C4-2B (cell line): ENCODE measurements around the gene KRTAP5-6.

Source experiments
- H3K27ac ChIP-seq: fragments of 450-650 bp; 2 replicates; pipeline ENCODE4 v1.5.1; 2017
- ZFX ChIP-seq: fragments of 450-650 bp; IDR thresholded peaks from 2 replicates; pipeline ENCODE4 v1.6.1; 2017
- TF ChIP-seq, protein P1 (sequence below): fragments of 450-650 bp; conservative IDR thresholded peaks from 2 replicates; pipeline ENCODE4 v1.5.1; 2017; ENCODE audit warnings: mild to moderate bottlenecking

Gene KRTAP5-6

DNA sequence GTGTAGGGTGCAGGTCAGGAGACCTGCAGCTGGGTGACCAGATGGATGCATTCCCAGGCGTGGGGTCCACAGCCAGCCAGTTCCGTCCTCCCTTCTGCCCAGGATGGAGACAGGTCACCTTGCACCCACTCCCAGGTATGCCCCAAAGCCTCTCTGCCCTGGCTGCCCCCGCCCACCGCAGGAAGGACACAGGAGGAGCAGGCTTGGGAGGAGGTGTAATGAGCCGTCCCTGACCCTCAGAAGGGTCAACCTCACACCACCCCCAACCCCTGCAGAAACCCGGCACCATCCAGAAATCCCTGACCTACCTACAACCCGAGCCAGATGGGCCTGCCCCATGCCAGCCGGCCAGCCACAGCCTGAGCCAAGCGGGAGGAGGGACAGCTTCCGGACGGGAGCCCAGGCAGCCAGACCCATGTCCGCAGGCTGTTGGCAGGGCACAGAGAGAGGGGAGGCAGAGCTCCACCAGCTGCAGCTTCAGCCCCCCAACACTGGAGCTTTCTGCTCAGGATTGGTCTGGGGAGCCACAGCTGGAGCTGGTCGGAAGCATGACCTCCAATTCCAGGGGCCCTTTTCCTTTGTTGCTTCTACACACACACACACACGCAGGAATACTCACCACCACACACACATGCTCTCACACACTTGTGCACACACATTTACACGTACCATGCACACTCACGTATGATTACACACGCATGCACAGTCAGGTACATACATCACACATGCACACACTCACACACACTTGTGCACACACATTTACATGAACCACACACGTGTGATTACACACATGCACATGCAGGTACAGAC lies 48.1 kb downstream of the KRTAP5-6 start:
- H3K27ac ChIP-seq = no peak overlapping the region

DNA sequence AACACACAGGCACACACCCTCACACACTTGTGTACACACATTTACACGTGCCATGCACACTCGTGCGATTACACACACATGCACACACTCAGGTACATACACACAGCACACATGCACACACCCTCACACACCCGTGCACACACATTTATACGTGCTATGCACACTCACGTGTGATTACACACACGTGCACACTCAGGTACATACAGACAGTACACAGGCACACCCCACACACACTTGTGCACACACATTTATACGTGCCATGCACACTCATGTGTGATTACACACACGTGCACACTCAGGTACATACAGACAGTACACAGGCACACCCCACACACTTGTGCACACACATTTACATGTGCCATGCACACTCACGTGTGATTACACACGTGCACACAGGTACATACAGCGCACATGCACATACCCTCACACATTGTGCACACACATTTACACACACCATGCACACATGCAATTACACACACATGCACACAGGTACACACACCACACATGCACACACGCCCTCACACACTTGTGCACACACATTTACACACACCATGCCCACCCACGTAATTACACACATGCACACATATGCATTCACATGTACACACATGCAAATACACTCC lies 48.8 kb downstream of the KRTAP5-6 start:
- no peak for TF ChIP-seq ZFX
- TF ChIP-seq, protein P1, sequence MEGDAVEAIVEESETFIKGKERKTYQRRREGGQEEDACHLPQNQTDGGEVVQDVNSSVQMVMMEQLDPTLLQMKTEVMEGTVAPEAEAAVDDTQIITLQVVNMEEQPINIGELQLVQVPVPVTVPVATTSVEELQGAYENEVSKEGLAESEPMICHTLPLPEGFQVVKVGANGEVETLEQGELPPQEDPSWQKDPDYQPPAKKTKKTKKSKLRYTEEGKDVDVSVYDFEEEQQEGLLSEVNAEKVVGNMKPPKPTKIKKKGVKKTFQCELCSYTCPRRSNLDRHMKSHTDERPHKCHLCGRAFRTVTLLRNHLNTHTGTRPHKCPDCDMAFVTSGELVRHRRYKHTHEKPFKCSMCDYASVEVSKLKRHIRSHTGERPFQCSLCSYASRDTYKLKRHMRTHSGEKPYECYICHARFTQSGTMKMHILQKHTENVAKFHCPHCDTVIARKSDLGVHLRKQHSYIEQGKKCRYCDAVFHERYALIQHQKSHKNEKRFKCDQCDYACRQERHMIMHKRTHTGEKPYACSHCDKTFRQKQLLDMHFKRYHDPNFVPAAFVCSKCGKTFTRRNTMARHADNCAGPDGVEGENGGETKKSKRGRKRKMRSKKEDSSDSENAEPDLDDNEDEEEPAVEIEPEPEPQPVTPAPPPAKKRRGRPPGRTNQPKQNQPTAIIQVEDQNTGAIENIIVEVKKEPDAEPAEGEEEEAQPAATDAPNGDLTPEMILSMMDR = no peak
- H3K27ac ChIP-seq = no peak overlapping the region

More for the DNA sequence above, 48.1 kb downstream of the KRTAP5-6 start:
- TF ChIP-seq ZFX = no peak
- TF ChIP-seq, protein P1 = no peak

DNA sequence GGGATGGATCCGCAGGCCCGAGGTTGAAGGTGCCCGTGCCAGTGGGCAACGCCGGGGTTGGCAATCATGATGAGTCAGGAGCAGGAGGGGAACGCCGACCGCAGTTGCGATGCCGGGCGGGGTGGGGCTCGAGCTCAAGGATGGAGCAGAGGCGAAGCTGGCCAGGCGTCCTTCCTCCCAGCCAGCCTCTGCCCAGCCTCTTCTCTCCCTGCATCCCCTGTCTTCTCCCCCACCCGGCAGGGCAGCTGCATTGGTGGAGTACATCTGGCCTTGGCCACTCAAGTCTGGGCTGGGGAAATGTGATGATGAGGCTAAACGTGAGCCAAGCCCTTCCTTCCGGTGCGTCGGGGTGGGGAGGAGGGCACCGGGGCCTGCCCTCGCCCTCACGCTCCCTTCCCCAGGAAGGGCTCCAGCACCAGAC lies 49.5 kb downstream of the KRTAP5-6 start:
- TF ChIP-seq ZFX = no peak
- TF ChIP-seq, protein P1 = no peak
- no peak overlapping the region for H3K27ac ChIP-seq

DNA sequence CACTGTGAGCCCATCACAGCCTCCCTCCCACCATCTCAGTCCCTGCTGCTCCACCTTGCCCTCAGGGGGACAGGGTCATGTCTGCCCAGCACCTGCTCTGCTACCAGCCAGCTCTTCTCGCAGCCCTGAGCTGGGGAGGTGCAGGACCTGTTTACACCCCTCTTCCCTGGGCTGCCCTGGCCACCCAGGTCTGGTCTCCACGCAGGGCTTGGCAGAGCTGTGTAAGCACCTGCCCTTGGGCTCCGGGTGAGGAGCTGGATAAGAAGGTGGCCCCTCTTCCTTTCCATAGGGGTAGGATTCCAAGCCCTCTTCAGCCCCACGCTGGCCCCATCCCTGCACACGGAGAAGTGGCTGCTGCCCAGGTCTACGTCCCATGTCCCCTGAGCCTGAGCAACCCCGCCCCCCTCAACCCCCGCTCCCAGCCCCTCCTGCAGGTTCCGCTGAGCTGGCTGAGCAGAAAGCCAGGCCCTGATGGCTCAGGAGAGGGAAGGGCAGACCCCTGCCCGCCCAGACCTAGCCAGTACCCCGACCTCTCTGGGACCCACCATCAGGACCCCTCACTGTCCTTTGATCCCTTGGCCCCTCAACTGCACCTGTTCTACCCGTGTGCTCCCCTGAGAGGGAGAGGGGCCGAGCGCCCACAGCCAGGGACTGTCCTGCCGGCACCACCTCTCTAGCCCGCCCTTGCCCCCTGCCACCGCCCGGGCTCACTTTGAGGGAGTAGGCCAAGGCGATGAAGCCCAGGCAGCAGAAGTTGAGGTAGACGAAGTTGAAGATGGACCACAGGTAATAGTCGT lies 50.2 kb downstream of the KRTAP5-6 start:
- TF ChIP-seq, protein P1 = no peak
- TF ChIP-seq ZFX = no peak
- no peak overlapping the region for H3K27ac ChIP-seq
